GM23338 (cell line): Measurements from ENCODE around the gene CSTF1. TPM values are rescaled to one million over a fixed set of nuclear protein-coding genes. Genes with fewer than 3 reads are reported as not detected.

Experiments used
- ATAC-seq: fragments of 200-7000 bp; cut with Tn5 transposase; 3 replicates; pipeline ENCODE4 v1.9.1; 2020
- DNase-seq: peaks from one replicate; pipeline ENCODE4 v3.0.0-alpha.2; 2015; ENCODE audit warnings: low spot score
- H2AFZ ChIP-seq: fragments of 200-600 bp; sonication (generic); 2 replicates; pipeline ENCODE4 v1.8.0; 2016; ENCODE audit warnings: antibody characterized with exemption, mild to moderate bottlenecking, moderate library complexity
- H3F3A ChIP-seq: fragments of 200-600 bp; sonication (generic); replicated peaks from 2 replicates; pipeline ENCODE4 v1.8.0; 2017; ENCODE audit warnings: antibody characterized with exemption, mixed run types, low read depth
- H3K27ac ChIP-seq: fragments of 200-600 bp; sonication (generic); 2 replicates; pipeline ENCODE4 v1.6.1; 2016; ENCODE audit warnings: low read depth
- H3K27me3 ChIP-seq: fragments of 200-600 bp; sonication (generic); 2 replicates; pipeline ENCODE4 v1.8.0; 2016; ENCODE audit warnings: mild to moderate bottlenecking, mixed run types, moderate library complexity; ENCODE audit not compliant: insufficient read depth
- H3K36me3 ChIP-seq: fragments of 200-600 bp; sonication (generic); 2 replicates; pipeline ENCODE4 v1.8.0; 2016; ENCODE audit warnings: mild to moderate bottlenecking; ENCODE audit not compliant: insufficient read depth
- H3K4me1 ChIP-seq: fragments of 200-600 bp; sonication (generic); 2 replicates; pipeline ENCODE4 v1.8.0; 2016; ENCODE audit warnings: mild to moderate bottlenecking, moderate library complexity; ENCODE audit not compliant: insufficient read depth
- H3K4me2 ChIP-seq: fragments of 200-600 bp; sonication (generic); 2 replicates; pipeline ENCODE4 v1.7.1; 2017; ENCODE audit warnings: mixed run types
- H3K4me3 ChIP-seq: fragments of 200-600 bp; sonication (generic); 2 replicates; pipeline ENCODE4 v1.6.1; 2016; ENCODE audit warnings: mixed run types
- H3K79me2 ChIP-seq: fragments of 200-600 bp; sonication (generic); replicated peaks from 2 replicates; pipeline ENCODE4 v1.8.0; 2017; ENCODE audit warnings: mild to moderate bottlenecking; ENCODE audit not compliant: insufficient read depth
- H3K9me2 ChIP-seq: fragments of 200-600 bp; sonication (generic); 2 replicates; pipeline ENCODE4 v1.8.0; 2017; ENCODE audit not compliant: insufficient read depth
- H4K20me1 ChIP-seq: fragments of 200-600 bp; sonication (generic); replicated peaks from 2 replicates; pipeline ENCODE4 v1.8.0; 2017; ENCODE audit warnings: mild to moderate bottlenecking; ENCODE audit not compliant: insufficient read depth
- H3K27ac Mint-ChIP-seq: 2 replicates; pipeline ENCODE4 v1.8.0; 2020; ENCODE audit warnings: inconsistent platforms, mild to moderate bottlenecking, moderate library complexity, mixed read lengths
- H3K27me3 Mint-ChIP-seq: 3 replicates; pipeline ENCODE4 v1.8.0; 2022; ENCODE audit warnings: low read depth, mild to moderate bottlenecking, moderate library complexity, mixed read lengths, inconsistent platforms; ENCODE audit not compliant: insufficient read depth, poor library complexity
- H3K36me3 Mint-ChIP-seq: 3 replicates; pipeline ENCODE4 v1.8.0; 2021; ENCODE audit warnings: low read depth, mild to moderate bottlenecking, inconsistent platforms, moderate library complexity, mixed read lengths
- H3K4me1 Mint-ChIP-seq: 3 replicates; pipeline ENCODE4 v1.8.0; 2020; ENCODE audit warnings: mild to moderate bottlenecking, inconsistent platforms, mixed read lengths
- H3K4me3 Mint-ChIP-seq: 3 replicates; pipeline ENCODE4 v1.8.0; 2021; ENCODE audit warnings: moderate library complexity, mild to moderate bottlenecking, inconsistent platforms, mixed read lengths
- H3K9me3 Mint-ChIP-seq: 3 replicates; pipeline ENCODE4 v1.8.0; 2020; ENCODE audit warnings: moderate library complexity, mild to moderate bottlenecking, inconsistent platforms, mixed read lengths
- CREB1 ChIP-seq: fragments of 250-450 bp; sonication (Bioruptor Pico); IDR thresholded peaks from 2 replicates; pipeline ENCODE4 v1.5.0; 2020; ENCODE audit warnings: low read depth, mild to moderate bottlenecking, moderate library complexity
- CTCF ChIP-seq, 2 experiments: fragments of 200-600 bp in 1 of 2; sonication (generic) in 1 of 2; conservative IDR thresholded peaks; 2 replicates each; pipeline versions ENCODE4 v1.5.1 to v1.6.1; 2016 to 2017; ENCODE audit warnings: antibody characterized with exemption in 2 of 2, low read depth in 2 of 2, mild to moderate bottlenecking in 2 of 2, moderate library complexity in 1 of 2
- ETS1 ChIP-seq: IDR thresholded peaks from 2 replicates; pipeline ENCODE4 v1.6.1; 2016; ENCODE audit warnings: antibody characterized with exemption
- EZH2 ChIP-seq: fragments of 200-600 bp; sonication (generic); IDR thresholded peaks from one replicate; pipeline ENCODE4 v1.8.0; 2017; ENCODE audit warnings: antibody characterized with exemption, mild to moderate bottlenecking, low read depth; ENCODE audit not compliant: unreplicated experiment
- EZH2phosphoT487 ChIP-seq: fragments of 200-600 bp; sonication (generic); IDR thresholded peaks from one replicate; pipeline ENCODE4 v1.8.1; 2018; ENCODE audit warnings: antibody characterized with exemption; ENCODE audit not compliant: unreplicated experiment
- JUNB ChIP-seq: IDR thresholded peaks from one replicate; pipeline ENCODE4 v1.6.1; 2016; ENCODE audit warnings: antibody characterized with exemption; ENCODE audit not compliant: unreplicated experiment
- POLR2AphosphoS5 ChIP-seq: IDR thresholded peaks from 2 replicates; pipeline ENCODE4 v1.6.1; 2016; ENCODE audit warnings: antibody characterized with exemption, low read depth
- REST ChIP-seq: IDR thresholded peaks from one replicate; pipeline ENCODE4 v1.6.1; 2018; ENCODE audit warnings: antibody characterized with exemption; ENCODE audit not compliant: unreplicated experiment
- STAT1 ChIP-seq: IDR thresholded peaks from one replicate; pipeline ENCODE4 v1.6.1; 2016; ENCODE audit warnings: antibody characterized with exemption; ENCODE audit not compliant: unreplicated experiment
- ZNF114 ChIP-seq: fragments of 250-450 bp; sonication (Bioruptor Pico); IDR thresholded peaks from 2 replicates; pipeline ENCODE4 v1.5.0; 2020; ENCODE audit warnings: mild to moderate bottlenecking, moderate library complexity
- ZNF331 ChIP-seq: fragments of 250-450 bp; sonication (Bioruptor Pico); IDR thresholded peaks from 2 replicates; pipeline ENCODE4 v1.5.0; 2020; ENCODE audit warnings: low read depth, mild to moderate bottlenecking, moderate library complexity
- polyA plus RNA-seq: library from polyadenylated mRNA; unstranded; fragments of >200 nt; fragmentation: Nextera tagmentation; extraction: Ambion mirVana; gene quantifications from 2 replicates; pipeline ENCODE4 v1.2.1, GENCODE V29; 2016
- total RNA-seq: library from RNA; depleted of rRNA; stranded (reverse); fragments of >200 nt; shearing (Covaris generic); gene quantifications from 2 replicates; pipeline ENCODE4 v1.2.3, GENCODE V29; 2014

Gene CSTF1
- total and polyA plus RNA-seq, 2 experiments from 2014 or later: 21.5 to 62.3 TPM

GRCh38 chr20:56453352-56453751 is 60.9 kb downstream of the CSTF1 start:
- Histone ChIP-seq H3K9me2 (no peaks in the 10 kb centered on the region), H3K27me3 (no peaks in the 10 kb centered on the region), H3K4me1 (no peaks in the 10 kb centered on the region), H3K36me3 (no peaks in the 10 kb centered on the region), H2AFZ (no peak overlapping the region), H3K79me2 (no peaks in the 10 kb centered on the region), H3F3A (no peaks in the 10 kb centered on the region), H4K20me1 (no peaks in the 10 kb centered on the region), H3K4me3 (no peak overlapping the region), H3K4me2 (no peak overlapping the region), H3K27ac (no peak overlapping the region)
- TF ChIP-seq STAT1: no peak
- no peak for TF ChIP-seq REST
- no peak for TF ChIP-seq ZNF114 (CRISPR knock-in tag)
- no peak for TF ChIP-seq CTCF (conservative IDR thresholded peaks at IDR 0.05; ENCODE audit: low read depth in 2 of 2)
- TF ChIP-seq EZH2: no peak
- no peak for TF ChIP-seq ETS1
- TF ChIP-seq EZH2phosphoT487: no peak
- Mint-ChIP-seq H3K27ac (no peak overlapping the region), H3K4me1 (no peaks in the 10 kb centered on the region), H3K4me3 (no peak overlapping the region), H3K9me3 (no peaks in the 10 kb centered on the region), H3K27me3 (peaks cover 2% of the 10 kb centered on the region), H3K36me3 (no peaks in the 10 kb centered on the region)
- ATAC-seq: no peak
- no peak for DNase-seq

- H4K20me1 ChIP-seq: no peaks in the 10 kb centered on the region
- Mint-ChIP-seq H3K4me3 (no peak overlapping the region), H3K27ac (no peak overlapping the region), H3K36me3 (no peaks in the 10 kb centered on the region), H3K4me1 (no peaks in the 10 kb centered on the region), H3K27me3 (peaks cover 2% of the 10 kb centered on the region), H3K9me3 (no peaks in the 10 kb centered on the region)
- DNase-seq: no peak
- no peak for ATAC-seq
- no peaks in the 10 kb centered on the region for H3K9me2 ChIP-seq
- H3F3A ChIP-seq: no peaks in the 10 kb centered on the region
- H3K79me2 ChIP-seq: no peaks in the 10 kb centered on the region
- no peaks in the 10 kb centered on the region for H3K27me3 ChIP-seq
- no peak overlapping the region for H2AFZ ChIP-seq
- H3K36me3 ChIP-seq: no peaks in the 10 kb centered on the region
- no peaks in the 10 kb centered on the region for H3K4me1 ChIP-seq
- no peak overlapping the region for H3K4me2 ChIP-seq
- no peak overlapping the region for H3K4me3 ChIP-seq
- no peak overlapping the region for H3K27ac ChIP-seq
- TF ChIP-seq JUNB (no peak), ZNF114 (CRISPR knock-in tag) (no peak), ETS1 (no peak), CREB1 (CRISPR knock-in tag) (no peak), STAT1 (no peak), EZH2 (no peak), CTCF (conservative IDR thresholded peaks at IDR 0.05; ENCODE audit: low read depth in 2 of 2) (no peak), ZNF331 (CRISPR knock-in tag) (no peak), POLR2AphosphoS5 (no peak)
Observed at GRCh38 chr20:56454754-56455153, 62.3 kb downstream of the CSTF1 start.
